HFFc6 (cell line): ENCODE results near the gene ABL2. TPM values are rescaled to one million over a fixed set of nuclear protein-coding genes. Genes with fewer than 3 reads are reported as not detected.

Source experiments
- DNase-seq: peaks from one replicate; pipeline ENCODE4 v3.0.0-alpha.2; 2018
- H3K27ac Mint-ChIP-seq: 2 replicates; pipeline ENCODE4 v1.8.0; 2020; ENCODE audit warnings: mild to moderate bottlenecking, mixed read lengths
- H3K27me3 Mint-ChIP-seq: 2 replicates; pipeline ENCODE4 v1.8.0; 2021; ENCODE audit warnings: mild to moderate bottlenecking, moderate library complexity, mixed read lengths; ENCODE audit not compliant: insufficient read depth
- H3K36me3 Mint-ChIP-seq: 2 replicates; pipeline ENCODE4 v1.8.0; 2021; ENCODE audit warnings: low read depth, mixed read lengths
- H3K4me1 Mint-ChIP-seq: 2 replicates; pipeline ENCODE4 v1.8.0; 2020; ENCODE audit warnings: low read depth, mixed read lengths
- H3K4me3 Mint-ChIP-seq: 2 replicates; pipeline ENCODE4 v1.8.0; 2020; ENCODE audit warnings: mild to moderate bottlenecking, moderate library complexity, mixed read lengths
- H3K9me3 Mint-ChIP-seq: 2 replicates; pipeline ENCODE4 v1.8.0; 2020; ENCODE audit warnings: mild to moderate bottlenecking, mixed read lengths
- CTCF ChIP-seq: fragments of 200-600 bp; sonication (generic); IDR thresholded peaks from 2 replicates; pipeline ENCODE4 v1.5.0; 2021; ENCODE audit warnings: antibody characterized with exemption, mild to moderate bottlenecking
- total RNA-seq, 6 experiments: library from RNA; stranded (reverse); fragmentation: NEBNext Ultra II Directional; extraction: Animal tissue kit (Norgen Biotek cat#: 25700); gene quantifications; 2 replicates in 1 of 6; 3 replicates in 5 of 6; pipeline ENCODE4 v1.2.3, GENCODE V29; 2021

Gene ABL2
- total RNA-seq, 6 experiments from 2014 or later: 54.1 to 65.9 (median 61.2) TPM

- peaks cover 25% of the 10 kb centered on the region for H3K36me3 Mint-ChIP-seq
- TF ChIP-seq CTCF: no peak; the same call in 1 of the 2 replicates
- peaks cover 9% of the 10 kb centered on the region; the same call in 1 of the 2 replicates for H3K9me3 Mint-ChIP-seq
- peak overlapping the region; percentile 38; the same call in 1 of the 2 replicates for H3K4me3 Mint-ChIP-seq
- peaks cover 41% of the 10 kb centered on the region for H3K4me1 Mint-ChIP-seq
- no peaks in the 10 kb centered on the region for H3K27me3 Mint-ChIP-seq
- DNase-seq: no peak
- H3K27ac Mint-ChIP-seq: peak overlapping the region; percentile 88
These were observed 82.6 kb downstream of the ABL2 start for GRCh38 chr1:179146911-179147310.

GRCh38 chr1:179146476-179146875 lies 83.0 kb downstream of the ABL2 start:
- no peak for DNase-seq
- Mint-ChIP-seq H3K27me3 (no peaks in the 10 kb centered on the region), H3K4me3 (peak overlapping the region; percentile 38; the same call in 1 of the 2 replicates), H3K9me3 (peaks cover 9% of the 10 kb centered on the region; the same call in 1 of the 2 replicates), H3K27ac (peak overlapping the region; percentile 88), H3K36me3 (peaks cover 29% of the 10 kb centered on the region), H3K4me1 (peaks cover 38% of the 10 kb centered on the region)
- TF ChIP-seq CTCF: no peak

- no peak overlapping the region for H3K27ac Mint-ChIP-seq
- H3K9me3 Mint-ChIP-seq: peaks cover 9% of the 10 kb centered on the region; the same call in 1 of the 2 replicates
- H3K27me3 Mint-ChIP-seq: no peaks in the 10 kb centered on the region
- H3K36me3 Mint-ChIP-seq: peaks cover 37% of the 10 kb centered on the region
- H3K4me3 Mint-ChIP-seq: no peak overlapping the region
- no peak for DNase-seq
- TF ChIP-seq CTCF: no peak
- H3K4me1 Mint-ChIP-seq: peaks cover 30% of the 10 kb centered on the region
These were observed 84.0 kb downstream of the ABL2 start for GRCh38 chr1:179145521-179145920.

- H3K27ac Mint-ChIP-seq: no peak overlapping the region
- no peaks in the 10 kb centered on the region; the same call in 1 of the 2 replicates for H3K27me3 Mint-ChIP-seq
- TF ChIP-seq CTCF: no peak
- H3K4me3 Mint-ChIP-seq: no peak overlapping the region
- H3K9me3 Mint-ChIP-seq: peaks cover 9% of the 10 kb centered on the region; the same call in 1 of the 2 replicates
- DNase-seq: no peak
- H3K36me3 Mint-ChIP-seq: peaks cover 40% of the 10 kb centered on the region
- H3K4me1 Mint-ChIP-seq: peaks cover 34% of the 10 kb centered on the region
These were observed 84.9 kb downstream of the ABL2 start for GRCh38 chr1:179144626-179145025.

GRCh38 chr1:179143322-179143721 lies 86.2 kb downstream of the ABL2 start:
- H3K4me3 Mint-ChIP-seq: peak overlapping the region; percentile 93
- peaks cover 45% of the 10 kb centered on the region for H3K4me1 Mint-ChIP-seq
- no peaks in the 10 kb centered on the region; the same call in 1 of the 2 replicates for H3K27me3 Mint-ChIP-seq
- peak; percentile 95 for DNase-seq
- H3K36me3 Mint-ChIP-seq: peaks cover 43% of the 10 kb centered on the region
- H3K9me3 Mint-ChIP-seq: no peaks in the 10 kb centered on the region
- H3K27ac Mint-ChIP-seq: peak overlapping the region; percentile 99
- TF ChIP-seq CTCF: no peak
